GM12892 (cell line): ENCODE results near the gene NQO1.
A peak's percentile ranks its signal among the peaks of the same experiment; 100 is the strongest.

Experiments used
- POLR2A ChIP-seq: IDR thresholded peaks from 2 replicates; pipeline ENCODE4 v1.6.1; 2011; ENCODE audit warnings: low read depth, low read length, control low read depth
- POLR2AphosphoS5 ChIP-seq: IDR thresholded peaks from 2 replicates; pipeline ENCODE4 v1.6.1; 2011; ENCODE audit warnings: low read depth, low read length, control low read depth

DNA sequence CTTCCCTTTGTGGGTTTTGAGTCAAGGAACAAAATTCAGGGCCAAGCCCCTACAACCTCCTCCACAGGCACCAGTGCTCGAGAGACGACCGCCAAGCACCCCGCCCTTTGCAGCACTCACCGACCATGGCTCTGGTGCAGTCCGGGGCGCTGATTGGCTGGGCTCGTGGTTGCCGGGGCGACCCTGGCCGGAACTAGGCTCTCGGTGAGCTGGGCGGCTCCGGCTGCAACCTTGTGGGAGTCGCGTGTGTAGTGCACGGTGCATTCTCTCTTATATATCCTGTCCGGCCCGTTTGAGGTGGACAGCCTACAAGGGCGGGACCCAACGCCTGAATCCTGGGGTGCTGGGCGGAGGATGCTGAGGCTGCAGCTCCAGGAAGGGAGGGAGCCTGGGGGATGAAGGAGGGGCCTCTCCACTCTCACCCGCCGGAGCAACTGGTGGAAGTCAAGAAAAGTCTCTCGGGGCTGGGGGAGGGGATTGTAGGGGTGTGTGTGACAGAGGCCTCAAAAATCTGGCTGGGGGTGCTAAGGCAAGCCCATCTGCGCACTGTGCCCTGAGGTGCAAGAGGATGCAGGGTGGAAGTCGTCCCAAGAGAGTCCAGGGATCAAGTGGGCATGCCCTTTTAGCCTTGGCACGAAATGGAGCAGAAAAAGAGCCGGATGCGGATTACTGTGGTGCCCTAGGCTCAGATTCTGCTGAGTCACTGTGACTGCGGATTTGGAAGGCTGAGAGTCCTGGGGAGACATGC is at the start of gene NQO1:
- TF ChIP-seq POLR2AphosphoS5 = peak; percentile 61; the same call in 1 of the 2 replicates
- peak; percentile 82 for TF ChIP-seq POLR2A
